Measurements from ENCODE around the gene MFSD6. TPM values are rescaled to one million over a fixed set of nuclear protein-coding genes. Genes with fewer than 3 reads are reported as not detected.
"Not testable (repeated sequence)": the region's sequence is repeated elsewhere in the genome, so short reads cannot be mapped to it uniquely, and the experiment has no call there.

Gene MFSD6
- total and polyA plus RNA-seq, 4 experiments from 2014 or later, result 7.7 to 47.5 (median 33.7) TPM

DNA sequence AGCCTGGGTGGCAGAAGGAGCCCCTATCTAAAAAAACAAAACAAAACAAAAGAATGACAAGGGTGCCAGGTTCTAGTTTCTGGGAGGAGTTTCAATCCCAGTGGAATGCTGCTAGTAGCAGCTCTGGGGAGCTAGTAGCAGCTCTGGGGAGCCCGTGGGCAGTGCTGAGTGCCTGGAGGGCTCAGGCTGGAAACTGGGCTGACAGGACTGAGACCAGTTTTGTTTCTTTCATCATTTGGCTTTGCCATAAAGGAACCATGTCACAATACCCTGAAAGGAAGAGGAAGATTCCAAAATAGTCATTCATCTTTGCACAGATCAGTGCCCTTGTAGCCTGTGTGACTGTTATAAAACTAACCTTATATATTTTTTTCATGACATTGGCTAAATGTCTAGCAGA lies 10.6 kb downstream of the MFSD6 start:
- H3K27me3 Mint-ChIP-seq, result no peaks in the 10 kb centered on the region
- intact Hi-C loops (cut with micrococcal nuclease), result no loop called here
- H3K36me3 ChIP-seq (ENCODE audit: insufficient read depth, low read length), result no peaks in the 10 kb centered on the region
- peaks cover 32 to 34% of the 10 kb centered on the region in 2 donors for H3K36me3 Mint-ChIP-seq
- no peaks in the 10 kb centered on the region for H3K9me3 Mint-ChIP-seq
- peak overlapping the region in 1 of 8 donors; percentile 42 for H3K4me3 Mint-ChIP-seq
- H3K4me1 Mint-ChIP-seq, result peaks cover 39 to 90% (median 68%) of the 10 kb centered on the region in 4 donors
- no peaks in the 10 kb centered on the region for H3K9me3 ChIP-seq (ENCODE audit: control insufficient read depth in 1 of 2, low read length in 2 of 2)
- DNase-seq, result no peak
- no peak overlapping the region for H3K4me3 ChIP-seq (ENCODE audit: low read length in 2 of 2)
- no peak overlapping the region for H3K27ac ChIP-seq (ENCODE audit: low read depth, low read length)
- peaks cover 47% of the 10 kb centered on the region for H3K4me1 ChIP-seq (ENCODE audit: insufficient read depth, low read length)
- no peaks in the 10 kb centered on the region for H3K27me3 ChIP-seq (ENCODE audit: insufficient read depth, low read length)
- CTCF ChIA-PET (ENCODE audit: partially characterized antibody), result interaction anchor here (1.1 to 1.6 kb wide), 2 partner anchors 36 to 261 kb away, joined by 3 to 4 read pairs; no protein-coding TSS in a partner anchor
- POLR2A ChIA-PET (ENCODE audit: partially characterized antibody), result interaction anchor here (0.9 to 4.4 kb wide), 3 partner anchors 11 to 114 kb away, joined by 3 to 21 read pairs (median 3); partner anchors contain the start of gene MFSD6
- peak overlapping the region in 1 of 7 donors; percentile 25 for H3K27ac Mint-ChIP-seq

- Mint-ChIP-seq H3K4me3 (no peak overlapping the region), H3K4me1 (peaks cover 45 to 94% (median 69%) of the 10 kb centered on the region in 4 donors), H3K36me3 (peaks cover 35 to 40% of the 10 kb centered on the region in 2 donors), H3K27me3 (no peaks in the 10 kb centered on the region), H3K27ac (no peak overlapping the region), H3K9me3 (no peaks in the 10 kb centered on the region)
- no peak for DNase-seq
- Histone ChIP-seq H3K9me3 (ENCODE audit: control insufficient read depth in 1 of 2, low read length in 2 of 2) (no peaks in the 10 kb centered on the region), H3K4me1 (ENCODE audit: insufficient read depth, low read length) (peaks cover 38% of the 10 kb centered on the region), H3K27ac (ENCODE audit: low read depth, low read length) (no peak overlapping the region), H3K36me3 (ENCODE audit: insufficient read depth, low read length) (no peaks in the 10 kb centered on the region), H3K27me3 (ENCODE audit: insufficient read depth, low read length) (no peaks in the 10 kb centered on the region), H3K4me3 (ENCODE audit: low read length in 2 of 2) (no peak overlapping the region)
- POLR2A ChIA-PET (ENCODE audit: partially characterized antibody), result no interaction called here
- CTCF ChIA-PET (ENCODE audit: partially characterized antibody), result no interaction called here
- intact Hi-C loops (cut with micrococcal nuclease), result no loop called here
These were observed 12.6 kb downstream of the MFSD6 start for GRCh38 chr2:190420801-190421200.

DNA sequence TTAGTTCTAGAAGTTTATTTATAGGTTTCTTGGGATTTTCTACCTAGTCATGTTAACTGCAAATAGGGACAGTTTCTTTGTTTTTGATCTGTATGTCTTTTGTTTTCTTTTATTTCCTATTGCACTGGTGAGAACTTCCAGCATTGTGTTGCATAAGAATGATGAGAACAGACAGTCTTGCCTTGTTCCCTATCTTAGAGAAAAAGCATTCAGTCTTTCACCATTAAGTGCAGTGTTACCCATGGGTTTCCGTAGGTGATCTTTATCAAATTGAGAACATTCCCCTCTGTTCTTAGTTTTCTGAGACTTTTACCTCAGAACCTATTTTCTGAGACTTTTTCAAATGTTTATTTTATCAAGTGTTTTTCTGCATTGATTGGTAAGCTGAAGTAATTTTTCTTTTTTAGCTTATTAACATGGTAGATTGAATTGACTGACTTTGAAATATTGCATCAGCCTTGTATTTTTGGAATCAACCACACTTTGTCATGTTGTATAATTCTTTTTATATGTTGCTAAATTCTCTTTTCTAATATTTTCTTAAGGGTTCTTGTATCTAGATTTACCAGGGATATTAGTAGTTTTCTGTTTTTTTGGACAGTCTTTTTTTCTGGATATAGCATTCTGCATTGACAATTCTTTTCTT lies 17.2 kb downstream of the MFSD6 start:
- Mint-ChIP-seq H3K4me1 (peaks cover 41 to 74% (median 59%) of the 10 kb centered on the region in 4 donors), H3K27me3 (no peaks in the 10 kb centered on the region), H3K9me3 (no peaks in the 10 kb centered on the region), H3K36me3 (peaks cover 33 to 46% of the 10 kb centered on the region in 2 donors), H3K27ac (peak overlapping the region in 2 of 7 donors; percentile 25 to 32), H3K4me3 (no peak overlapping the region)
- Histone ChIP-seq H3K4me3 (ENCODE audit: low read length in 2 of 2) (no peak overlapping the region), H3K27me3 (ENCODE audit: insufficient read depth, low read length) (no peaks in the 10 kb centered on the region), H3K9me3 (ENCODE audit: control insufficient read depth in 1 of 2, low read length in 2 of 2) (no peaks in the 10 kb centered on the region), H3K4me1 (ENCODE audit: insufficient read depth, low read length) (peaks cover 23% of the 10 kb centered on the region), H3K27ac (ENCODE audit: low read depth, low read length) (no peak overlapping the region), H3K36me3 (ENCODE audit: insufficient read depth, low read length) (no peaks in the 10 kb centered on the region)
- ChIA-PET CTCF (ENCODE audit: partially characterized antibody) (interaction anchor here (1.7 kb wide), 1 partner anchor 10 kb away, joined by 8 read pairs; no protein-coding TSS in a partner anchor), POLR2A (ENCODE audit: partially characterized antibody) (no interaction called here)
- intact Hi-C loops (cut with micrococcal nuclease), result no loop called here
- no peak for DNase-seq

- Histone ChIP-seq H3K27ac (ENCODE audit: low read depth, low read length) (no peak overlapping the region), H3K27me3 (ENCODE audit: insufficient read depth, low read length) (no peaks in the 10 kb centered on the region), H3K4me3 (ENCODE audit: low read length in 2 of 2) (no peak overlapping the region), H3K4me1 (ENCODE audit: insufficient read depth, low read length) (peaks cover 18% of the 10 kb centered on the region), H3K36me3 (ENCODE audit: insufficient read depth, low read length) (no peaks in the 10 kb centered on the region), H3K9me3 (ENCODE audit: control insufficient read depth in 1 of 2, low read length in 2 of 2) (no peaks in the 10 kb centered on the region)
- ChIA-PET POLR2A (ENCODE audit: partially characterized antibody) (no interaction called here), CTCF (ENCODE audit: partially characterized antibody) (no interaction called here)
- H3K27ac Mint-ChIP-seq, result peak overlapping the region in 3 of 7 donors; percentile 5 to 25 (median 25)
- no peaks in the 10 kb centered on the region for H3K9me3 Mint-ChIP-seq
- no peaks in the 10 kb centered on the region for H3K27me3 Mint-ChIP-seq
- peak overlapping the region in 3 of 8 donors; percentile 9 to 21 (median 9) for H3K4me3 Mint-ChIP-seq
- intact Hi-C loops (cut with micrococcal nuclease), result no loop called here
- peaks cover 35 to 67% (median 53%) of the 10 kb centered on the region in 4 donors for H3K4me1 Mint-ChIP-seq
- DNase-seq, result no peak
- H3K36me3 Mint-ChIP-seq, result peaks cover 30 to 39% of the 10 kb centered on the region in 2 donors
These were observed 17.9 kb downstream of the MFSD6 start for GRCh38 chr2:190425883-190426658.

GRCh38 chr2:190430866-190431265 lies 22.7 kb downstream of the MFSD6 start:
- H3K9me3 ChIP-seq (ENCODE audit: control insufficient read depth in 1 of 2, low read length in 2 of 2); POLR2A ChIA-PET (ENCODE audit: partially characterized antibody); H3K9me3 Mint-ChIP-seq; CTCF ChIA-PET (ENCODE audit: partially characterized antibody); intact Hi-C loops (cut with micrococcal nuclease); H3K27me3 Mint-ChIP-seq; DNase-seq; H3K36me3 ChIP-seq (ENCODE audit: insufficient read depth, low read length); H3K27me3 ChIP-seq (ENCODE audit: insufficient read depth, low read length); H3K27ac ChIP-seq (ENCODE audit: low read depth, low read length); H3K27ac Mint-ChIP-seq; H3K4me3 Mint-ChIP-seq; H3K4me3 ChIP-seq (ENCODE audit: low read length in 2 of 2): not testable (repeated sequence)
- H3K4me1 ChIP-seq (ENCODE audit: insufficient read depth, low read length), result peaks cover 46% of the 10 kb centered on the region
- Mint-ChIP-seq H3K36me3 (peaks cover 34 to 48% of the 10 kb centered on the region in 2 donors), H3K4me1 (peaks cover 44 to 66% (median 55%) of the 10 kb centered on the region in 4 donors)

GRCh38 chr2:190431907-190432306 lies 23.8 kb downstream of the MFSD6 start:
- H3K4me3 Mint-ChIP-seq, result peak overlapping the region in 2 of 8 donors; percentile 2 to 58
- intact Hi-C loops (cut with micrococcal nuclease), result no loop called here
- no peaks in the 10 kb centered on the region for H3K27me3 ChIP-seq (ENCODE audit: insufficient read depth, low read length)
- peaks cover 41% of the 10 kb centered on the region for H3K4me1 ChIP-seq (ENCODE audit: insufficient read depth, low read length)
- H3K4me3 ChIP-seq (ENCODE audit: low read length in 2 of 2), result no peak overlapping the region
- no peaks in the 10 kb centered on the region for H3K27me3 Mint-ChIP-seq
- no peak overlapping the region for H3K27ac ChIP-seq (ENCODE audit: low read depth, low read length)
- no peaks in the 10 kb centered on the region for H3K9me3 ChIP-seq (ENCODE audit: control insufficient read depth in 1 of 2, low read length in 2 of 2)
- no peak for DNase-seq
- H3K27ac Mint-ChIP-seq, result peak overlapping the region in 4 of 7 donors; percentile 3 to 75 (median 10)
- peaks cover 42 to 66% (median 55%) of the 10 kb centered on the region in 4 donors for H3K4me1 Mint-ChIP-seq
- no peaks in the 10 kb centered on the region for H3K9me3 Mint-ChIP-seq
- POLR2A ChIA-PET (ENCODE audit: partially characterized antibody), result no interaction called here
- peaks cover 8% of the 10 kb centered on the region for H3K36me3 ChIP-seq (ENCODE audit: insufficient read depth, low read length)
- CTCF ChIA-PET (ENCODE audit: partially characterized antibody), result no interaction called here
- H3K36me3 Mint-ChIP-seq, result peaks cover 41 to 48% of the 10 kb centered on the region in 2 donors

GRCh38 chr2:190432567-190433231 lies 24.5 kb downstream of the MFSD6 start:
- Mint-ChIP-seq H3K4me3 (peak overlapping the region in 3 of 8 donors; percentile 2 to 16 (median 2)), H3K4me1 (peaks cover 46 to 68% (median 60%) of the 10 kb centered on the region in 4 donors), H3K27me3 (no peaks in the 10 kb centered on the region), H3K9me3 (no peaks in the 10 kb centered on the region), H3K27ac (peak overlapping the region in 1 of 7 donors; percentile 4), H3K36me3 (peaks cover 44 to 49% of the 10 kb centered on the region in 2 donors)
- Histone ChIP-seq H3K4me1 (ENCODE audit: insufficient read depth, low read length) (peaks cover 47% of the 10 kb centered on the region), H3K36me3 (ENCODE audit: insufficient read depth, low read length) (peaks cover 16% of the 10 kb centered on the region), H3K9me3 (ENCODE audit: control insufficient read depth in 1 of 2, low read length in 2 of 2) (no peaks in the 10 kb centered on the region), H3K27me3 (ENCODE audit: insufficient read depth, low read length) (no peaks in the 10 kb centered on the region), H3K27ac (ENCODE audit: low read depth, low read length) (no peak overlapping the region), H3K4me3 (ENCODE audit: low read length in 2 of 2) (no peak overlapping the region)
- DNase-seq, result no peak
- CTCF ChIA-PET (ENCODE audit: partially characterized antibody), result no interaction called here
- intact Hi-C loops (cut with micrococcal nuclease), result no loop called here
- POLR2A ChIA-PET (ENCODE audit: partially characterized antibody), result no interaction called here
